Measurements from ENCODE around the gene LAMB4.

The LAMB4 gene

DNA sequence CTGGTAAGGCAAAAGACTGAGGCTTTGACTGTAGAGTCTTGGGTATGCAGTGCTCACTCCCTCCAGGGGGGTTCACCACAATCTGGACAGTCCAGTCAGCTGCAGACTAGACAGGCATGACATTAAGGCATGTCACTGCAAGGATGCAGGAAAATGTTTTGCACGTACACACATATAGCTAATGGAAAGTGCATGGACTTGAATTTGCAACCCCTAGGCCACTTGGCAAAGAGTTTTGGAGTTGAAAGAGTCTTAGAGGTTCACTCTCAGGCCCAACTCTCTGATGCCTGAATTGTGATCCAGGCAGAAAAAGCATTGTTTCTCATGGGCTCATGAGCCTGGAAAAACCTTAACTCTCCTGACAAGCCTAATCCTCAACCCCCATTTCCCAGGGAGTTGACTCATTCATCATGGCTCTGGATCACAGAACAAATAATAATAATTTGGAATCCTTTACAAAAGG is 51.9 kb downstream of the LAMB4 start:
- Histone ChIP-seq H3K36me3 (ENCODE audit: control insufficient read depth, insufficient read depth, low read length) (no peaks in the 10 kb centered on the region), H3K27me3 (replicated peaks; ENCODE audit: control insufficient read depth, insufficient read depth, low read length) (no peaks in the 10 kb centered on the region; the same call in 1 of the 2 replicates), H3K4me3 (replicated peaks; ENCODE audit: low read depth, low read length) (no peak overlapping the region)
- TF ChIP-seq, protein P1, sequence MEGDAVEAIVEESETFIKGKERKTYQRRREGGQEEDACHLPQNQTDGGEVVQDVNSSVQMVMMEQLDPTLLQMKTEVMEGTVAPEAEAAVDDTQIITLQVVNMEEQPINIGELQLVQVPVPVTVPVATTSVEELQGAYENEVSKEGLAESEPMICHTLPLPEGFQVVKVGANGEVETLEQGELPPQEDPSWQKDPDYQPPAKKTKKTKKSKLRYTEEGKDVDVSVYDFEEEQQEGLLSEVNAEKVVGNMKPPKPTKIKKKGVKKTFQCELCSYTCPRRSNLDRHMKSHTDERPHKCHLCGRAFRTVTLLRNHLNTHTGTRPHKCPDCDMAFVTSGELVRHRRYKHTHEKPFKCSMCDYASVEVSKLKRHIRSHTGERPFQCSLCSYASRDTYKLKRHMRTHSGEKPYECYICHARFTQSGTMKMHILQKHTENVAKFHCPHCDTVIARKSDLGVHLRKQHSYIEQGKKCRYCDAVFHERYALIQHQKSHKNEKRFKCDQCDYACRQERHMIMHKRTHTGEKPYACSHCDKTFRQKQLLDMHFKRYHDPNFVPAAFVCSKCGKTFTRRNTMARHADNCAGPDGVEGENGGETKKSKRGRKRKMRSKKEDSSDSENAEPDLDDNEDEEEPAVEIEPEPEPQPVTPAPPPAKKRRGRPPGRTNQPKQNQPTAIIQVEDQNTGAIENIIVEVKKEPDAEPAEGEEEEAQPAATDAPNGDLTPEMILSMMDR (IDR thresholded peaks at IDR 0.05; ENCODE audit: insufficient read depth, low read length, poor library complexity, severe bottlenecking), result no peak
- DNase-seq (ENCODE audit: extremely low read depth, insufficient read length), result no peak

DNA sequence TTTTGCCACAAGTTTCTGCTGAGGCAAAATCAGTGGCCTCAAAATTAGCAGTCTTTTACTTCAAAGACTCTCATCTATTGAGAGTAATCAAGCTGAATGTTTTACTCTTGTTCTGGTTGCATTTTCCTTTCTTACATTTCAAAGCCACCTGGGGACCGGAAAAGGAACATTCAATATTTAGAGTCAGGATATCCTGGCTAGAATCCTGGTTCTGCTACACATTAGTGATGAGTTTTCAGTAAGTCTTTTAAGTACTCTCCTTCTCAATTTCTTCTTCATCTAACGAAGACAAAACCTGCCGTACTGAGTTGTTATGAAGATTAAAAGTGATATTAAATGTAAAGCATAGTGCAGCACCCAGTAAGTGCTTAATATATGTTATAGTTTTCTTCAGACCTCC is 52.5 kb downstream of the LAMB4 start:
- no peak overlapping the region for H3K4me3 ChIP-seq (replicated peaks; ENCODE audit: low read depth, low read length)
- no peaks in the 10 kb centered on the region for H3K36me3 ChIP-seq (ENCODE audit: control insufficient read depth, insufficient read depth, low read length)
- H3K27me3 ChIP-seq (replicated peaks; ENCODE audit: control insufficient read depth, insufficient read depth, low read length), result no peaks in the 10 kb centered on the region; the same call in 1 of the 2 replicates
- DNase-seq (ENCODE audit: extremely low read depth, insufficient read length), result no peak
- TF ChIP-seq, protein P1 (IDR thresholded peaks at IDR 0.05; ENCODE audit: insufficient read depth, low read length, poor library complexity, severe bottlenecking), result no peak

DNA sequence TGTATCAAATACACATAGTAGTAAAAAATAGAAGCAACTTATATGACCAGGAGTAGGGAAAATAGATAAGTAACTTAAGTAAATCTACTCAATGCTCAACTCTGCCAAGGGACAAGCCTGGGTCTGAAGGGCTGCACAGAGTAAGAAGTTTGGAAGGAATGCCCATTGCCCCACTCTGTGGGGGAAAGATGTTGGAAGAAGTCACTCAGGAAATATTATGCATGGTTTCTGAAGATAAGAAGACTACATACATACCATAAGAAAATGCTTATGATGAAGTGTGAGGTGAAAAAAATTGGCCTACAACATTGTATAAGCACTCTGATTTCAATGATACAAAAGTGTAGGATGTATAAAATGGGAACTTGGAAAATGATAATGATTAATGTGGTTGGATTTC is 54.0 kb downstream of the LAMB4 start:
- DNase-seq (ENCODE audit: extremely low read depth, insufficient read length), result no peak
- Histone ChIP-seq H3K27me3 (replicated peaks; ENCODE audit: control insufficient read depth, insufficient read depth, low read length) (no peaks in the 10 kb centered on the region; the same call in 1 of the 2 replicates), H3K36me3 (ENCODE audit: control insufficient read depth, insufficient read depth, low read length) (no peaks in the 10 kb centered on the region), H3K4me3 (replicated peaks; ENCODE audit: low read depth, low read length) (no peak overlapping the region)
- TF ChIP-seq, protein P1 (IDR thresholded peaks at IDR 0.05; ENCODE audit: insufficient read depth, low read length, poor library complexity, severe bottlenecking), result no peak

DNA sequence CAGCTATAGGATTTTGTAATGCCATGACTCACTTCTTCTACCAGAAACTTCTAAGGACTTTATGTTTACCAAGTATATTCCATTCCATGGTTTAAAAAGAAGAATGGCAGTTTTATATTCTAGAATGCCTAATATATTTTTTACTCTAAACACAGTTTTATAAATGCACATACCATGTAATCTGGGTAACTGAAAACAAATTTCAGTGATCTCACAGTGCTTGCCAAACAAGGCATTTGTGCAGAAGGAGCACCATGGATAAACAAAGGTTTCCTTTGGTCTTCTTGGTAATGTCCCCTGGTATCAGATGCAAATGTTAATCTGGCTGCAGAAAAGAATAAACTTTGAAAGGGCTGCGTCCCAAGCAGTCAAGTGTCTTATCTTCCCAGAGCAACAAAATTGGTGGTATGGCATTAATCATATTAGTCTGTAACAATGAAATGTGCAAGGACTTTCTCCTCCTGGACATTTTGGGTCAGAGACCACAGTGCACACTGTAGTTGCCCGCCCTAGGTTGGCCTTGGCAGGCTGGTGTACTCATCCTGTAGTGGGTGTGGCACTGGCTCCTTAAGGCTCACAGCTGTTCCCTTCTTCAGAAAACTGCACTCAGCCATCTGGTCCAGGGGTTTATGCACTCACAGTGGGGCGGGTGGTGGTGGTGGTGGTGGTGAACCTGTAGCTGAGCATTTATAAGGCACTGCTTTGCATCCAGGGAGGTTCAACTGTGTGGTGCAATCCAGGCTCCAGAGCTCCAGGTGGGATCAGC is 56.7 kb downstream of the LAMB4 start:
- Histone ChIP-seq H3K36me3 (ENCODE audit: control insufficient read depth, insufficient read depth, low read length) (no peaks in the 10 kb centered on the region), H3K27me3 (replicated peaks; ENCODE audit: control insufficient read depth, insufficient read depth, low read length) (no peaks in the 10 kb centered on the region; the same call in 1 of the 2 replicates), H3K4me3 (replicated peaks; ENCODE audit: low read depth, low read length) (no peak overlapping the region)
- TF ChIP-seq, protein P1 (IDR thresholded peaks at IDR 0.05; ENCODE audit: insufficient read depth, low read length, poor library complexity, severe bottlenecking), result no peak
- no peak for DNase-seq (ENCODE audit: extremely low read depth, insufficient read length)

DNA sequence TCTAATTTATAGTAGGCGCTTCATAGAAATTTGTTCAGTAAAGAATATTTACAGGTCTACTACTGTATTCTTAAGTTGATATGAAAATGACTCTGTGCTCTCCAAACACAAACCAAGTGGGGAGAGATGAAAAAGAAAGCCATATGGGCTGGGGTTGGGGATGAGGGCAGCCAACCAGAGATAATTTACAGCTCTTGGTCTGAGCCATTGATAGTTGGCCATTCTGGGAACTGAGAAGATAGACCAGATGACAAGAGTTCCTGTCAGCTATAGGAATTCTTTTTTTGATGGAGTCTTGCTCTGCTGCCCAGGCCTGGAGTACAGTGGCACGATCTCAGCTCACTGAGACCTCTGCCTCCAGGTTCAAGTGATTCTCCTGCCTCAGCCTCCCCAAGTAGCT is 57.4 kb downstream of the LAMB4 start:
- DNase-seq (ENCODE audit: extremely low read depth, insufficient read length), result no peak
- Histone ChIP-seq H3K27me3 (replicated peaks; ENCODE audit: control insufficient read depth, insufficient read depth, low read length) (no peaks in the 10 kb centered on the region; the same call in 1 of the 2 replicates), H3K36me3 (ENCODE audit: control insufficient read depth, insufficient read depth, low read length) (no peaks in the 10 kb centered on the region), H3K4me3 (replicated peaks; ENCODE audit: low read depth, low read length) (no peak overlapping the region)
- TF ChIP-seq, protein P1 (IDR thresholded peaks at IDR 0.05; ENCODE audit: insufficient read depth, low read length, poor library complexity, severe bottlenecking), result no peak

Data from GM06990 (cell line).